Stimulated activated CD4-positive, alpha-beta T cell treated with anti-CD3 and anti-CD28 coated beads, Interleukin-1b, Interleukin-23, amount 100 ng/mL, for 24 hours (primary cell): ENCODE results near the gene OR2G6.
"Not testable (repeated sequence)": the region's sequence is repeated elsewhere in the genome, so short reads cannot be mapped to it uniquely, and the experiment has no call there.

Experiments
- DNase-seq, 4 experiments: peaks; one replicate each; pipeline ENCODE4 v3.0.0-alpha.2; 2020; ENCODE audit warnings: low read depth in 4 of 4, low spot score in 1 of 4

OR2G6 gene

DNA sequence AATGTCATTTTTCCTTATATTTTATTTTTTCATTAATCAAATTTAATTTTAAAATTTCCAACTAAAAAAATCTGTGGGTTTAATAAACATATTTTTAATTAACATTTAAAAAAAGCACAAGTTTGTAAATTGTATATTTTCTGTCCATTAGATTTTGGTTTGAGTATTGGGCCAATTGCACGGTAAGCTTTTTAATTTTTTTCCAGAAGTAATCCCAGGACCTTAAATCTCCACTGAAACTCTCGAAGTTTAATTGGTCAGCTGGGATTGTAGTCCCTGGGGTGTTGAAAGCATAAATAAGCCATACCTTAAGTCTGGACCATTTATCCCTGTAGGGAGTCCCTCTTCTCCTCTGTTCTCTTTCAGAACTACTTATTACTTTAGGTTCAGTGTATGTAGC is at the start of gene OR2G6:
OR2G6 (plus strand) TSS at position 301 of the 400 bp plus-strand sequence. CDS start 13,574 bp downstream, outside the sequence.
- not testable (repeated sequence) for DNase-seq

DNA sequence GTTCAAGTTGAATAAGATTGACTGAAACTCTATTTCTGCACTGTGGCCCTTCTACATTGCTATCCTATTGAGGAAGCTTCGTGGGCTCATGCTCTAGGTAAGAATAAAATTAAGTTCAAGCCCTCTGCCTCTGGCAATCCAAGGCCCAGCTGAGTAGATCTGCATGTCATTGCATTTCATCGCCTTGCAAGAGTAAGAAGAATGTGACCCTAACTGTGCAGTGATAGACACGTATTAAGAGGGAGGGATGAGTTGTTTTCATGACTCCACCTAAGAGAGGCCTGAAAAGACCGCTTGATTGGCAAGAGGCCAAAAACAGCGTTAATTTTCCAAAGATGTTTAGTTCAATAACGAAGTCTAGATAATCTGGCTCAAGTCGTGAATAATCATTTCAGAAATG is 48.8 kb upstream of the OR2G6 start:
- DNase-seq, result not testable (repeated sequence)

DNA sequence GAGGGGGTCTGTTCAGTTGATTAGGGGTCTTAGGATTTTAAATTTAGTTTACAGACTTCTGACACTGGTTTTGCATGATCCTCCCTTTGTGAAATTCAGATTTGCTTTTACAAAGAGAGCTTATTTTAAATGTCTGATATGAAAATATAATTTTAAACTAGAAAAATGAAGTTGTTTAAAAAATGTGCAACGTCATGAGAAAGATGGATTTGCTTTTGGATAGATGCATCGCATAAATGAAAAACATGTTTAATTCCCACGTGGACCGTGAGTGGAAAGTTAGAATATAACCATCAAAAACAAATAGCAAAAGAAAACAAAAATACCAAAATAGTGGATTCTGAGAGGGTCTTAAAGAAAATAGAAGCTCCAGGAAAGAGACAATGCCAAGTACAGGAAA is 36.7 kb upstream of the OR2G6 start:
- no peak for DNase-seq

DNA sequence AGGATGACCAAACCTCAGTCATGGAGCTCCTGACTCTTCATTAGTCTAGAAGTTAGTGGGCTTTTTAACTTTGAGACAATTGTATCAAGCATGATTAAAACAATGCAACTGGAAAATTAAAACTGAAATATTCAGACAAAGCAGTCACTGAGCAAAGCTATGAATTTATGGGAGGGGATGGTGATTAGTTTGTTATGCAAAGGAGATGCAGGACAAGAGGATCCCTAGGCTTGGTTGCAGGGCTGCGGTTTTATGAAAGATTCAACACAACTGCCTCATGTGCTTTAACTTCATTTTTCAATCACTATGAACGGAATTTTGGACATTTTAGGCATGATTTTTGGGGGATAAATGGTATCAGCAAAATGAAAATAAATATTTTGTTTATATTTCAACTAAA is 35.8 kb upstream of the OR2G6 start:
- DNase-seq, result not testable (repeated sequence)

DNA sequence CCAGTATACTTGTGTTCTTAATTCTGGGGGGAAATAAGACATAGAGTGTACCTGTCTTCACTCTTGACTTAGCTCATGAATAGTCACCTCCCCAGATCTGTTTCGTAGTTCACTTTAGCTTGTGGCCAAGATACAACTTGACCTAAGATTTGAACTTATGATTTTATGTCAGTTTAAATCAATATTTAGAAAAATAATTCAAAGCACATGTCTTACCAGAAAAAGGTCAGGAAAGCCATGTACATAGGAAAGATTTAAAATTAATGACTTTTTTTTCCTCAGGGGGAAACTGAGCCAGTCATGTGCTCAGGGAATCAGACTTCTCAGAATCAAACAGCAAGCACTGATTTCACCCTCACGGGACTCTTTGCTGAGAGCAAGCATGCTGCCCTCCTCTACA is 34.8 kb upstream of the OR2G6 start, which contains the start of gene OR2T3:
OR2T3 (plus strand) TSS at position 301 of the 400 bp plus-strand sequence; CDS start at position 301, 0 bp downstream.
- DNase-seq, result not testable (repeated sequence)

DNA sequence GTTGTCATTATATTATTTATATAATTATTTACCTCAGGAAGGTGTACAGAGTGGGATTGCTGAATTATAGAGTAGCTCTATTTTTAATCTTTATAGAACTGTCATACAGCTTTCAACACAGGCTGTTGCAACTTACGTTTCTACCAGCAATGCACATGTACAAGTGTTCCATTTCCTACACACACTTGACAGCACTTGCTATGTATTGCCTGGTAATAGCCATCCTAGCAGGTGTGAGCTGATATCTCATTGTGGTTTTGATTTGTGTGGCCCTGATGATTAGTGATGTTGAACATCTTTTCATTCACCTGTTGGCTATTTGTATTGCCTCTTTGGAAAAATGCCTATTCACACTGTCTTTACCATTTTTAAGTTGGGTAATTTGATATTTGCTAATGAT is 32.2 kb upstream of the OR2G6 start:
- not testable (repeated sequence) for DNase-seq

DNA sequence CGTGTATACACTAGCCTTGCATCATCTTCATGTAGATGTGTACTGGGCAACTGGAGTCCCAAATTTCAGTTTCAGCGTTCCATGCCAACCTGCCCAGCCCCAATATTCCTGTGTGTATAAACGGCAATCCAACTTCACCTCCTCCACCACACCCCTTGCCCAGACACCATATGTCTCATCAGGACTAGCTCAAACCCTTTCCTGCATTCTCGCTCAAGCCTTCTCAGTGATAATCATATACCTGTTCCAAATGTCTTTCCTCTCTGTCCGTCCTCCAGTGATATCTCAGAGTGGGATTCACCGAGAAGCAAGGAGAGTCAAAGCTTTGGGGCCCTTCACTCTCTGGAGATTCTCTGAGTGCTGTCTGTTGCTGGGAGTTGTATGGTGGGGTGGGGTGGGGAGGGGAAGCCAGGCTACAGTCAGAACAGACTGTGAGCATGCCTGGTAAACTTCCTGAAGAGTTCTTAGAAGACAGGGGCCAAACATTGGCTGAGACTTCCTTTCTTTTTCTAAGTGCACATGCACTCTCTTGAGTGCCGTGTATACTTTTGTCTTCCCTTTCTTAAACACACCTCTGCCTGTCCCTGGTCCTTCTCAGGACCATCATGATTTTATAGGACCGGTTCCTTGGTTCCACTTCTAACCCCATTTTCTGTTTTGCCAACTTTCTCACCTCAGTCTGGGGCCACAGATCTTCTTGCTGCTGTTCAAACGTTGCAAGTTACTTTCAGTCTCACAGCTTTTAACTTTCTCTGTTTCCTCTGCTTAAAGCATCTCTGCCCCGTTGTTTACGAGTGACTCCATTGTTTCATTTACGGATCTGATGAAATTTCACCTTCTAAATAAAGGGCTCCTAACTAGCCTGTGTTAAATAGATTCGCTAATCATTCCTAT is 25.9 kb upstream of the OR2G6 start:
- not testable (repeated sequence) for DNase-seq

DNA sequence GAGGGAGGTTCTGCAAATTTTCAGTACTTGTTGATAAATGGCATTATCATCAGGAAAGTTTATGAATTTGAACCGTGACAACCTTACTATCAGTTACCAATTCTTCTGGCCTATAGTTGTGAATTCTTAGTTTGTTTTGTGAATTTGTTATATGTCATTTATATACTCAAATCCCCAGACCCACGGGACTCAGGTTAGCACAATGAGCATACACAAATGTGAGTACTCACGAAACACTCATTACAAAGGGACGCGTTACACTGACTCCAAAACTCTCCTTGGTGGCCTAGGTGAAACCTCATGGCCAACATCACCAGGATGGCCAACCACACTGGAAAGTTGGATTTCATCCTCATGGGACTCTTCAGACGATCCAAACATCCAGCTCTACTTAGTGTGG is 19.6 kb upstream of the OR2G6 start, which contains the start of gene OR2T5:
OR2T5 (plus strand) TSS at position 301 of the 400 bp plus-strand sequence; CDS start at position 301, 0 bp downstream.
- DNase-seq, result not testable (repeated sequence)

DNA sequence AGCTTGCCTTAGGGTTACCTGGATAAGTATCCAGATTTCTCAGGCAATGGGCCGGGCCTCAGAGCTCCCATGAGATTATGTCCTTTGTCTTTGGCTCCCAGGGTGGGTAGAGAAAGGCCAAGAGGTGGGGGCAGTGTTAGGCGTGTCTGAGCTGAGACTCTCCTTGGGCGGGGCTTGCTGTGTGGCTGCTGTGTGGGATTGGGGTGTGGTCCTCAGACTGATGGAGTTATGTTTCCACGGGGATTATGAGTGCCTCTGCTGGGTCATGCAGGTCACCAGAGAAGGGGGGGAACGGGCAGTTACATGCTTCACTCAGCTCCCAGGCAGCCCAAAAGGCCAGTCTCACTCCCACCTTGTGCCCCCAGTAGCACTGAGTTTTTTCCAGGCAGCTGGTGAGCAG is 11.2 kb upstream of the OR2G6 start:
- not testable (repeated sequence) for DNase-seq

DNA sequence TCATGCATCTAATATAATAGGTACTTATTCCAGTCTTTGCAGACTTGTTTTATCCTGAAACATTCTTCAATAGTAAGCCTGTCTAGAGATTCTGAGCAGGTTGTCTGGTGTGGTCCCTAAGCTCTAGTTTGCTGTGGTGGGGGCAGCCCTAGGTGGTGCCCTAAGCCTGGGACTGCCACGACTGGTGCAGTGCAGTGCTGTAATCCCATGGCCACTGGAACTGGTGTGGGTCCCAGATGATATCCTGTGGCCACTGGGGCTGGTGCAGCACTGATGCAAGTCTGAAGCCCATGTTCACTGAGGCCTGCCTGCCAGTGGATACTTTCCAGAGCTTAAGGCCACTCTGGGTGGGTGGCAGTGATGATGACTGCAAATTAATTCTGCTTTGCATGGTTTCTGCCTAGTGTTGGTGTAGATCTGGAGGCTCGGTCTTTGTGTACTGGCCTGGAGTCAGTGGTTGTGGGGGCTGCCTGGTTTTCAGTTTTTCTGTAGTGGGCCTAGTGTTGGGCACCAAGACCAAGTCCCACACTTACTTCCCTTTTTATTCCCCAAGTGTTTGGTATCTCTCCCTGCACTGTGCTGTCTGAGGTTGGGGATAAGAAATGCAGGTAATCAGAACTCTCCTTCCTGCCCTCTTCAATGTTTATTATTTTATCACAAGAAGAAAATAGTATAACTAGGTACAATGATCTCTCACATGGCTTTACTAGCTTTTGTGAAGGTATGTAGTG is 7.4 kb upstream of the OR2G6 start:
- DNase-seq, result not testable (repeated sequence)

DNA sequence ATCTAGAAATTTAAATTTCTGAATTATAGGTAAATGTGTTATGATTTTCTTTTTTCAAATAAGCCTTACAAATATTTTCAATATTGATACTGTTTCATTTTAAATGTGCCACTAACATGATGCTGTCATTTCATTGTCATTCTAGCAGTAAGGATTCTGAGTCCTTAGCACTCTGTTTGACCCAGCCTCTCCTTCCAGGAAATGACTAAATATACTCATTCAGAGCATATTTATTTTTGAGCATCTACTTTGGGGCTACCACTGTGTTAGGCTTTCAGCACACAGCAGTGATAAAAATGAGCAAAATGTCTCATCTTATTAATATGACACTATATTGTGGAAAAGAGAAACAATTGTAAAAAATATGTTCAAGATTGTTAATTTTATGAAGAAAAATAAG is 2.3 kb downstream of the OR2G6 start:
- DNase-seq, result not testable (repeated sequence)

DNA sequence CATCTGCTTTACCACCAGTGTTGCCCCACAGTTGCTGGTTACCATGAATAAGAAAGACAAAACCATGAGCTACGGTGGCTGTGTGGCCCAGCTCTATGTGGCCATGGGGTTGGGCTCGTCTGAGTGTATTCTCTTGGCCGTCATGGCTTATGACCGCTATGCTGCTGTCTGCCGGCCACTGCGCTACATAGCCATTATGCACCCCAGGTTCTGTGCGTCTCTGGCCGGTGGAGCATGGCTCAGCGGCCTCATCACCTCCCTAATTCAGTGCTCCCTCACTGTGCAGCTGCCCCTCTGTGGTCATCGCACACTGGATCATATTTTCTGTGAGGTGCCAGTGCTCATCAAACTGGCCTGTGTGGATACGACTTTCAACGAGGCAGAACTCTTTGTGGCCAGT is 14.0 kb downstream of the OR2G6 start:
- no peak for DNase-seq

DNA sequence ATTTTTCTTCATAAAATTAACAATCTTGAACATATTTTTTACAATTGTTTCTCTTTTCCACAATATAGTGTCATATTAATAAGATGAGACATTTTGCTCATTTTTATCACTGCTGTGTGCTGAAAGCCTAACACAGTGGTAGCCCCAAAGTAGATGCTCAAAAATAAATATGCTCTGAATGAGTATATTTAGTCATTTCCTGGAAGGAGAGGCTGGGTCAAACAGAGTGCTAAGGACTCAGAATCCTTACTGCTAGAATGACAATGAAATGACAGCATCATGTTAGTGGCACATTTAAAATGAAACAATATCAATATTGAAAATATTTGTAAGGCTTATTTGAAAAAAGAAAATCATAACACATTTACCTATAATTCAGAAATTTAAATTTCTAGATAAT is 29.6 kb downstream of the OR2G6 start:
- not testable (repeated sequence) for DNase-seq

DNA sequence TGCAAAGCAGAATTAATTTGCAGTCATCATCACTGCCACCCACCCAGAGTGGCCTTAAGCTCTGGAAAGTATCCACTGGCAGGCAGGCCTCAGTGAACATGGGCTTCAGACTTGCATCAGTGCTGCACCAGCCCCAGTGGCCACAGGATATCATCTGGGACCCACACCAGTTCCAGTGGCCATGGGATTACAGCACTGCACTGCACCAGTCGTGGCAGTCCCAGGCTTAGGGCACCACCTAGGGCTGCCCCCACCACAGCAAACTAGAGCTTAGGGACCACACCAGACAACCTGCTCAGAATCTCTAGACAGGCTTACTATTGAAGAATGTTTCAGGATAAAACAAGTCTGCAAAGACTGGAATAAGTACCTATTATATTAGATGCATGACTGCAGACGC is 39.5 kb downstream of the OR2G6 start:
- DNase-seq, result not testable (repeated sequence)

DNA sequence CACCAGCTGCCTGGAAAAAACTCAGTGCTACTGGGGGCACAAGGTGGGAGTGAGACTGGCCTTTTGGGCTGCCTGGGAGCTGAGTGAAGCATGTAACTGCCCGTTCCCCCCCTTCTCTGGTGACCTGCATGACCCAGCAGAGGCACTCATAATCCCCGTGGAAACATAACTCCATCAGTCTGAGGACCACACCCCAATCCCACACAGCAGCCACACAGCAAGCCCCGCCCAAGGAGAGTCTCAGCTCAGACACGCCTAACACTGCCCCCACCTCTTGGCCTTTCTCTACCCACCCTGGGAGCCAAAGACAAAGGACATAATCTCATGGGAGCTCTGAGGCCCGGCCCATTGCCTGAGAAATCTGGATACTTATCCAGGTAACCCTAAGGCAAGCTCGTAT is 43.2 kb downstream of the OR2G6 start:
- not testable (repeated sequence) for DNase-seq

DNA sequence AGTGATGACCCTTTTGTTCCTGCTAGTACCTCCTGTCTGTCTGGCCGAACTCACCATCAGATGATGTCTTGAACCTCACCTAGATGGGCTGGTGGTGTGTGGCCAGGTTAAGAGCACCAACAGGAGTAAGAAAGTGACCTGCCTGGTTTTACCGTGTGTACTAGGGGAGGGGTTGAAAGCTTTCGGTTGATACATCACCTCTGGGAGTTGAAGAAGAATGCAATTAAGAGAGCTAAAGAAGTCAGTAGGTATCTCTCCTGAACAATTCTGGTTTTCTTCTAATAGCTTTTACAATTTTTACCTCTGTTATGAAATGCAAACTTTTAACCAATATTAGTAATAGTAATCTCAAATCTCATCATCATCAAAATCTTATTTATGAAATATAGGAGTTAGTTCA is 54.8 kb downstream of the OR2G6 start, which contains the start of gene OR2T29:
OR2T29 (minus strand) TSS at position 101 of the 400 bp plus-strand sequence. CDS start 3,281 bp downstream, outside the sequence.
- DNase-seq, result not testable (repeated sequence)

DNA sequence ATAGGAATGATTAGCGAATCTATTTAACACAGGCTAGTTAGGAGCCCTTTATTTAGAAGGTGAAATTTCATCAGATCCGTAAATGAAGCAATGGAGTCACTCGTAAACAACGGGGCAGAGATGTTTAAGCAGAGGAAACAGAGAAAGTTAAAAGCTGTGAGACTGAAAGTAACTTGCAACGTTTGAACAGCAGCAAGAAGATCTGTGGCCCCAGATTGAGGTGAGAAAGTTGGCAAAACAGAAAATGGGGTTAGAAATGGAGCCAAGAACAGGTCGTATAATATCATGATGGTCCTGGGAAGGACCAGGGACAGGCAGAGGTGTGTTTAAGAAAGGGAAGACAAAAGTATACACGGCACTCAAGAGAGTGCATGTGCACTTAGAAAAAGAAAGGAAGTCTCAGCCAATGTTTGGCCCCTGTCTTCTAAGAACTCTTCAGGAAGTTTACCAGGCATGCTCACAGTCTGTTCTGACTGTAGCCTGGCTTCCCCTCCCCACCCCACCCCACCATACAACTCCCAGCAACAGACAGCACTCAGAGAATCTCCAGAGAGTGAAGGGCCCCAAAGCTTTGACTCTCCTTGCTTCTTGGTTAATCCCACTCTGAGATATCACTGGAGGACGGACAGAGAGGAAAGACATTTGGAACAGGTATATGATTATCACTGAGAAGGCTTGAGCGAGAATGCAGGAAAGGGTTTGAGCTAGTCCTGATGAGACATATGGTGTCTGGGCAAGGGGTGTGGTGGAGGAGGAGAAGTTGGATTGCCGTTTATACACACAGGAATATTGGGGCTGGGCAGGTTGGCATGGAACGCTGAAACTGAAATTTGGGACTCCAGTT is 57.9 kb downstream of the OR2G6 start:
- not testable (repeated sequence) for DNase-seq

DNA sequence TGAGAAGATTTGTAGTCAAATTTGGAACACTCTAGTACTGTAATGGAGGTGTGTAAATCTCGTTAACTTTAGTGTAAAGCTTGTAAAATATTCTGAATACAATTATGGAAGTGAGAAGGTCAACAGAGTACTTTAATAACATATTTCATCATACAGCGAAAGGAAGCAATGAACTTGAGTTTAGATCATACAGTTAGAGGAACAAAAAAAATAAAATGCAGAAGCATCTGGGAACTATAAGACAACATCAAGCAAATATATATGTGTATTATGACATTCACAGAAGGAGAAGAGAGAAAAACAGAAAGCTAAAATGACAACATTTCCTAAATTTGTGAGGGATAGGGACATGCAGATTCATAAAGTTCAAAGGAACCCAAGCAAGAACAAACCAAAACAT is 61.2 kb downstream of the OR2G6 start:
- DNase-seq, result not testable (repeated sequence)

DNA sequence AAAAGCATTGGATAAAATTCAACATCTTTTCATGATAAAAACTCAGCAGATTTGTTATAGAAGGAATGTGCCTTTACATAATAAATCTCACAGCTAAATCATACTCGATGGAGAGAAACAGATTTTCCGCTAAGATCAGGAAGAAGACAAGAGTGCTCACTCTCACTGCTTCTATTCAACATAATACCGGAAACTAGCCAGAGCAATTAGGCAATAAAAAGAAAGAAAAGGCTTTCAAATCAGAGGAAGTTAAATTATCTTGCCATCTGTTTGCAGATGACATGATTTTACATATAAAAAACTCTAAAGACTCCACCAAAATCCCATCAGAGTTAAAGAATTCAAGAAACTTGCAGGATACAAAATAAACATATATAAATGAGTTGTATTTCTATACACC is 62.9 kb downstream of the OR2G6 start:
- not testable (repeated sequence) for DNase-seq

DNA sequence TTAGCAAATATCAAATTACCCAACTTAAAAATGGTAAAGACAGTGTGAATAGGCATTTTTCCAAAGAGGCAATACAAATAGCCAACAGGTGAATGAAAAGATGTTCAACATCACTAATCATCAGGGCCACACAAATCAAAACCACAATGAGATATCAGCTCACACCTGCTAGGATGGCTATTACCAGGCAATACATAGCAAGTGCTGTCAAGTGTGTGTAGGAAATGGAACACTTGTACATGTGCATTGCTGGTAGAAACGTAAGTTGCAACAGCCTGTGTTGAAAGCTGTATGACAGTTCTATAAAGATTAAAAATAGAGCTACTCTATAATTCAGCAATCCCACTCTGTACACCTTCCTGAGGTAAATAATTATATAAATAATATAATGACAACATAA is 64.2 kb downstream of the OR2G6 start:
- DNase-seq, result not testable (repeated sequence)

DNA sequence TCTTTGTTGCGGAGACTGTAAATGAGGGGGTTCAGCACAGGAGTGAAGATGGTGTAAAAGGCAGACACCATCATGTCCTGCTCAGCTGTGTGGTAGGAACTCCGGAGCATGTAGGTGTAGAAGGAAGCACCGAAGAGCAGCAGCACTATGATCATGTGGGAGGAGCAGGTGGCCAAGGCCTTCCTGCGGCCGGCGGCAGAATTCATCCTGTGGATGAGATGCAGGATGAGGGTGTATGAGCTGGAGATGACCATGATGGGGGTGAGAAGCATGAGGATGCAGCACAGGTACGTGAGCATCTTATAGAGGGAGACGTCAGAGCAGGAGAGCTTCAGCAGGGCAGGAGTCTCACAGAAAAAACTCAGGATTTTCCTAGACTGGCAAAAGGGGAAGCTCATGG is 66.0 kb downstream of the OR2G6 start:
- DNase-seq, result not testable (repeated sequence)
